Panc1 (cell line): ENCODE results near the gene APEH. TPM values are rescaled to one million over a fixed set of nuclear protein-coding genes. Genes with fewer than 3 reads are reported as not detected.

ENCODE experiments used
- ATAC-seq: fragments of 200-7000 bp; cut with Tn5 transposase; 2 replicates; pipeline ENCODE4 v1.9.1; 2020; ENCODE audit warnings: mild to moderate bottlenecking, moderate library complexity
- BruUV-seq: library from RNA; stranded (reverse); fragments of 400-500 nt; replicated peaks from 2 replicates; lab custom pipeline; 2021; lab: Mats Ljungman, UMichigan
- CTCF ChIA-PET: fragments of 300-600 bp; sonication (Branson Sonifier 250); formaldehyde crosslinking; loops from one replicate; lab custom pipeline; 2022; ENCODE audit warnings: antibody characterized with exemption; lab: Charles Lee
- POLR2A ChIA-PET: fragments of 300-600 bp; sonication (Branson Sonifier 250); formaldehyde crosslinking; loops from one replicate; lab custom pipeline; 2022; ENCODE audit warnings: antibody characterized with exemption; lab: Charles Lee
- DNase-seq: peaks from one replicate; pipeline ENCODE4 v3.0.0-alpha.2; 2010; ENCODE audit warnings: low read depth, low spot score
- H3K27ac ChIP-seq: 2 replicates; pipeline ENCODE4 v1.5.1; 2011; ENCODE audit warnings: mild to moderate bottlenecking, low read length, inconsistent platforms
- H3K27me3 ChIP-seq: fragments of 200-500 bp; sonication (Bioruptor generic); 2 replicates; pipeline ENCODE4 v1.6.0; 2014; ENCODE audit warnings: low read length, inconsistent platforms; ENCODE audit not compliant: control insufficient read depth, insufficient read depth
- H3K36me3 ChIP-seq: fragments of 200-500 bp; sonication (Bioruptor generic); 2 replicates; pipeline ENCODE4 v1.5.1; 2014; ENCODE audit warnings: inconsistent platforms, mild to moderate bottlenecking, low read length, moderate library complexity; ENCODE audit not compliant: control insufficient read depth, insufficient read depth
- H3K4me1 ChIP-seq: 2 replicates; pipeline ENCODE4 v1.5.1; 2011; ENCODE audit warnings: inconsistent platforms, mild to moderate bottlenecking, low read length, moderate library complexity; ENCODE audit not compliant: control insufficient read depth, insufficient read depth
- H3K4me3 ChIP-seq, 2 experiments: 2 replicates each; pipeline ENCODE4 v1.5.1; 2011 to 2012; ENCODE audit warnings: low read depth in 2 of 2, low read length in 2 of 2, mild to moderate bottlenecking in 2 of 2, inconsistent platforms in 1 of 2, moderate library complexity in 1 of 2
- H3K9me3 ChIP-seq: fragments of 200-500 bp; sonication (Bioruptor generic); 2 replicates; pipeline ENCODE4 v1.5.1; 2014; ENCODE audit warnings: low read depth, mild to moderate bottlenecking, inconsistent platforms, low read length, moderate library complexity; ENCODE audit not compliant: control insufficient read depth, insufficient read depth
- CTCF ChIP-seq: fragments of 450-650 bp; IDR thresholded peaks from 2 replicates; pipeline ENCODE4 v1.5.1; 2017; ENCODE audit warnings: mild to moderate bottlenecking
- POLR2AphosphoS5 ChIP-seq: IDR thresholded peaks from 2 replicates; pipeline ENCODE4 v1.6.1; 2012; ENCODE audit warnings: mild to moderate bottlenecking, low read depth, low read length, moderate library complexity
- REST ChIP-seq, 2 experiments: IDR thresholded peaks; 2 replicates each; pipeline ENCODE4 v1.6.1; 2011 to 2012; ENCODE audit warnings: low read depth in 2 of 2, control low read depth in 1 of 2, low read length in 1 of 2, mild to moderate bottlenecking in 1 of 2, moderate library complexity in 1 of 2; ENCODE audit not compliant: insufficient read depth in 1 of 2
- SIN3A ChIP-seq: IDR thresholded peaks from 2 replicates; pipeline ENCODE4 v1.6.1; 2012; ENCODE audit warnings: low read depth, mild to moderate bottlenecking, low read length, moderate library complexity, borderline replicate concordance; ENCODE audit not compliant: insufficient read depth
- TCF7L2 ChIP-seq: IDR thresholded peaks from 2 replicates; pipeline ENCODE4 v1.6.1; 2011; ENCODE audit warnings: mild to moderate bottlenecking, low read depth, low read length, inconsistent platforms
- in situ Hi-C: cut with HindIII; loops from 2 replicates; pipeline ENCODE4 v1.10.0; 2016; ENCODE audit warnings: low sequenced_read_pairs, low pct_unique_long_range_greater_than_20kb
- intact Hi-C: fragments of 100-400 bp; cut with micrococcal nuclease; formaldehyde crosslinking; loops from one replicate; pipeline ENCODE4 v1.10.0; 2022; ENCODE audit not compliant: unreplicated experiment
- total RNA-seq: library from RNA; stranded (reverse); gene quantifications from one replicate; pipeline ENCODE4 v1.2.1, GENCODE V29; 2021; ENCODE audit not compliant: unreplicated experiment

APEH gene
- total RNA-seq, 1 experiment from 2014 or later: 131 TPM

GRCh38 chr3:49661281-49661680 is 12.9 kb upstream of the APEH start:
- in situ Hi-C loops: no loop called here

GRCh38 chr3:49662021-49662420 is 12.1 kb upstream of the APEH start:
- TF ChIP-seq SIN3A (no peak), TCF7L2 (no peak), CTCF (no peak), REST (IDR thresholded peaks at IDR 0.05; ENCODE audit: insufficient read depth in 1 of 2, low read depth in 2 of 2, low read length in 1 of 2) (no peak), POLR2AphosphoS5 (no peak)
- H3K36me3 ChIP-seq: no peaks in the 10 kb centered on the region
- in situ Hi-C loops (no loop called here), intact Hi-C loops (no loop called here)
- ATAC-seq (no peak), DNase-seq (no peak)
- H3K4me3 ChIP-seq: no peak overlapping the region
- H3K9me3 ChIP-seq: no peaks in the 10 kb centered on the region
- H3K27ac ChIP-seq: no peak overlapping the region
- no peaks in the 10 kb centered on the region for H3K4me1 ChIP-seq
- ChIA-PET POLR2A (no interaction called here), CTCF (no interaction called here)
- no peaks in the 10 kb centered on the region for H3K27me3 ChIP-seq
- BruUV-seq: no TSS peak

More at GRCh38 chr3:49661281-49661680, 12.9 kb upstream of the APEH start:
- H3K27me3 ChIP-seq: no peaks in the 10 kb centered on the region
- no peaks in the 10 kb centered on the region for H3K4me1 ChIP-seq
- no TSS peak for BruUV-seq
- H3K9me3 ChIP-seq: no peaks in the 10 kb centered on the region
- H3K36me3 ChIP-seq: no peaks in the 10 kb centered on the region
- TF ChIP-seq POLR2AphosphoS5 (no peak), CTCF (no peak), SIN3A (no peak), REST (IDR thresholded peaks at IDR 0.05; ENCODE audit: insufficient read depth in 1 of 2, low read depth in 2 of 2, low read length in 1 of 2) (no peak), TCF7L2 (no peak)
- H3K4me3 ChIP-seq: no peak overlapping the region
- ATAC-seq (no peak), DNase-seq (no peak)
- intact Hi-C loops: no loop called here
- POLR2A ChIA-PET: no interaction called here
- no peak overlapping the region for H3K27ac ChIP-seq
- CTCF ChIA-PET: no interaction called here
